Liver (tissue), 9 donors: Measurements from ENCODE around the gene CLDN14. TPM values are rescaled to one million over a fixed set of nuclear protein-coding genes. Genes with fewer than 3 reads are reported as not detected.

Experiments
- DNase-seq: peaks from one replicate; pipeline ENCODE4 v3.0.0-alpha.2; 2017; ENCODE audit warnings: low spot score
- H3K27ac ChIP-seq, 2 donors: one replicate each; pipeline ENCODE4 v1.7.0; 2013; ENCODE audit warnings: inconsistent platforms in 2 of 2, low read length in 2 of 2, control low read depth in 1 of 2, low read depth in 1 of 2, mild to moderate bottlenecking in 1 of 2
- H3K27me3 ChIP-seq, 4 donors: one replicate each; pipeline versions ENCODE4 v1.6.1 to v1.7.0; 2013; ENCODE audit warnings: low read length in 3 of 4, inconsistent platforms in 1 of 4, mild to moderate bottlenecking in 1 of 4, moderate library complexity in 1 of 4; ENCODE audit not compliant: control insufficient read depth in 4 of 4, insufficient read depth in 4 of 4
- H3K36me3 ChIP-seq, 4 donors: one replicate each; pipeline versions ENCODE4 v1.6.1 to v1.7.0; 2013; ENCODE audit warnings: low read length in 3 of 4, mild to moderate bottlenecking in 3 of 4, low read depth in 1 of 4, moderate library complexity in 1 of 4; ENCODE audit not compliant: control insufficient read depth in 4 of 4, insufficient read depth in 3 of 4
- H3K4me1 ChIP-seq, 4 donors: one replicate each; pipeline versions ENCODE4 v1.6.1 to v1.7.0; 2013; ENCODE audit warnings: low read length in 3 of 4, mild to moderate bottlenecking in 3 of 4, moderate library complexity in 1 of 4; ENCODE audit not compliant: control insufficient read depth in 4 of 4, insufficient read depth in 4 of 4
- H3K4me3 ChIP-seq, 3 donors: one replicate each; pipeline versions ENCODE4 v1.6.1 to v1.7.0; 2013; ENCODE audit warnings: low read length in 3 of 3, control low read depth in 1 of 3, low read depth in 1 of 3, mild to moderate bottlenecking in 1 of 3
- H3K9ac ChIP-seq, 2 donors: one replicate each; pipeline ENCODE4 v1.7.0; 2013; ENCODE audit warnings: low read length in 2 of 2, mild to moderate bottlenecking in 2 of 2, moderate library complexity in 2 of 2, control low read depth in 1 of 2, low read depth in 1 of 2
- H3K9me3 ChIP-seq, 4 donors: one replicate each; pipeline versions ENCODE4 v1.6.1 to v1.7.0; 2013; ENCODE audit warnings: low read length in 3 of 4; ENCODE audit not compliant: control insufficient read depth in 4 of 4
- EGR1 ChIP-seq, 2 donors: IDR thresholded peaks; 2 replicates each; pipeline ENCODE4 v1.6.1; 2016 to 2018; ENCODE audit warnings: antibody characterized with exemption in 2 of 2, low read depth in 2 of 2
- FOXA1 ChIP-seq: IDR thresholded peaks from 2 replicates; pipeline ENCODE4 v1.6.1; 2016; ENCODE audit warnings: antibody characterized with exemption
- FOXA2 ChIP-seq: IDR thresholded peaks from 2 replicates; pipeline ENCODE4 v1.6.1; 2016; ENCODE audit warnings: antibody characterized with exemption
- GABPA ChIP-seq, 2 donors: IDR thresholded peaks in 1 of 2; conservative IDR thresholded peaks in 1 of 2; 2 replicates each; pipeline ENCODE4 v1.6.1; 2016; ENCODE audit warnings: antibody characterized with exemption in 2 of 2, mild to moderate bottlenecking in 1 of 2, moderate library complexity in 1 of 2
- HNF4A ChIP-seq, 2 donors: conservative IDR thresholded peaks; 2 replicates each; pipeline ENCODE4 v1.6.1; 2016; ENCODE audit warnings: antibody characterized with exemption in 2 of 2, mild to moderate bottlenecking in 2 of 2
- HNF4G ChIP-seq: IDR thresholded peaks from 2 replicates; pipeline ENCODE4 v1.6.1; 2016; ENCODE audit warnings: antibody characterized with exemption
- JUND ChIP-seq, 2 donors: IDR thresholded peaks; 2 replicates each; pipeline ENCODE4 v1.6.1; 2016; ENCODE audit warnings: antibody characterized with exemption in 2 of 2
- NR2F2 ChIP-seq: IDR thresholded peaks from 2 replicates; pipeline ENCODE4 v1.6.1; 2016; ENCODE audit warnings: antibody characterized with exemption
- RAD21 ChIP-seq, 2 donors: IDR thresholded peaks; 2 replicates each; pipeline ENCODE4 v1.6.1; 2016; ENCODE audit warnings: antibody characterized with exemption in 2 of 2, mild to moderate bottlenecking in 2 of 2
- RXRA ChIP-seq, 2 donors: IDR thresholded peaks; 2 replicates each; pipeline ENCODE4 v1.6.1; 2017 to 2018; ENCODE audit warnings: antibody characterized with exemption in 2 of 2, mild to moderate bottlenecking in 1 of 2
- SP1 ChIP-seq: IDR thresholded peaks from 2 replicates; pipeline ENCODE4 v1.6.1; 2018; ENCODE audit warnings: antibody characterized with exemption, mild to moderate bottlenecking
- TAF1 ChIP-seq: conservative IDR thresholded peaks from 2 replicates; pipeline ENCODE4 v1.6.1; 2016; ENCODE audit warnings: antibody characterized with exemption, mild to moderate bottlenecking
- YY1 ChIP-seq: IDR thresholded peaks from 2 replicates; pipeline ENCODE4 v1.6.1; 2016; ENCODE audit warnings: antibody characterized with exemption, mild to moderate bottlenecking
- WGBS: extraction: QIAGEN DNeasy Blood & Tissue Kit; methylation state at CpG from one replicate; pipeline ENCODE4 v1.1.7; 2013; 5-methylcytosine and 5-hydroxymethylcytosine counted together
- polyA plus RNA-seq, 2 donors: library from polyadenylated mRNA; stranded (reverse) in 1 of 2; unstranded in 1 of 2; fragments of 200-250 nt in 1 of 2; fragments of >200 nt in 1 of 2; fragmentation: Nextera tagmentation in 1 of 2; extraction: Ambion mirVana in 1 of 2; gene quantifications; one replicate each; pipeline versions ENCODE4 v1.2.1 to v1.2.3, GENCODE V29; 2013 to 2015
- total RNA-seq, 2 donors: library from RNA; depleted of rRNA; stranded (reverse); fragments of >200 nt; gene quantifications; one replicate each; pipeline ENCODE4 v1.2.3, GENCODE V29; 2014
- TF ChIP-seq, protein P1 (sequence below): IDR thresholded peaks from 2 replicates; pipeline ENCODE4 v1.6.1; 2016; ENCODE audit warnings: antibody characterized with exemption
- TF ChIP-seq, protein P2 (sequence below): IDR thresholded peaks from 2 replicates; pipeline ENCODE4 v1.6.1; 2016; ENCODE audit warnings: antibody characterized with exemption
- TF ChIP-seq, protein P3 (sequence below): IDR thresholded peaks from 2 replicates; pipeline ENCODE4 v1.6.1; 2016; ENCODE audit warnings: antibody characterized with exemption
- TF ChIP-seq, protein P4 (sequence below): IDR thresholded peaks from 2 replicates; pipeline ENCODE4 v1.6.1; 2016; ENCODE audit warnings: antibody characterized with exemption, mild to moderate bottlenecking
- TF ChIP-seq, protein P5 (sequence below): fragments of 150-350 bp; IDR thresholded peaks from 2 replicates; pipeline ENCODE4 v1.5.1; 2017; ENCODE audit warnings: improper control_type of control experiment, low read depth, low read length; ENCODE audit not compliant: missing input control
- donor health status: healthy.
- donor health status: healthy.
- donor health status: healthy.
- donor health status: healthy.
- donor health status: healthy.

CLDN14 gene
- total and polyA plus RNA-seq, 4 donors: 6.3 to 19.4 (median 13.4) TPM

- TF ChIP-seq, protein P1, sequence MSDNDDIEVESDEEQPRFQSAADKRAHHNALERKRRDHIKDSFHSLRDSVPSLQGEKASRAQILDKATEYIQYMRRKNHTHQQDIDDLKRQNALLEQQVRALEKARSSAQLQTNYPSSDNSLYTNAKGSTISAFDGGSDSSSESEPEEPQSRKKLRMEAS: no peak
Measured at GRCh38 chr21:36482181-36482580, 2.3 kb upstream of the CLDN14 start (continued).

DNA sequence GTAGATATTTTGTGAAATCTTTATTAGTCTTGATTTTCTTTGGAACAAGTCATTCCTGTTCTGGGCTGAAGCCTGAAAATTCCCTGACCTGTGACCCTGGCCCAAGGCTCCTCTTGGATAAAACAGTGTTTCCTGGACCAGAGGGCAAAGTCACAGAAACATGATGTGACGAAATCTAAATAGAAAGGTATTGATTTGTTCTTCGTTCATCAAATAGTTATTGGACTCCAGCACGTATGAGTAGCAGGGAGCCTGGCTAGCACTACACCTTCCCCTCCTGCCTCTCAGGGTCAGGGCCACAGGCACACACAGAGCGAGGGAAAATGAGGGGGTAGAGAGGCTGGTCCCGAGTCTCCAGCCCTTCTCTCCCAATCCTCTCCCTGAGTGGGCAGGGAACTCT lies 1.7 kb upstream of the CLDN14 start:
- no peak overlapping the region for H3K4me3 ChIP-seq
- WGBS: 40% methylated on average over 5 of the region's 5 CpGs
- no peak for DNase-seq

More for the DNA sequence above, 1.7 kb upstream of the CLDN14 start:
- TF ChIP-seq HNF4A (conservative IDR thresholded peaks at IDR 0.05) (peak; percentile 100), FOXA2 (peak; percentile 68), HNF4G (peak; percentile 100), RXRA (IDR thresholded peaks at IDR 0.05) (peak; percentile 97 to 98), JUND (IDR thresholded peaks at IDR 0.05) (peak; percentile 94 to 97), SP1 (peak; percentile 98), FOXA1 (peak; percentile 67), NR2F2 (peak; percentile 100), RAD21 (IDR thresholded peaks at IDR 0.05) (peak; percentile 48 to 61), YY1 (peak; percentile 84), TAF1 (peak; percentile 57), EGR1 (IDR thresholded peaks at IDR 0.05; ENCODE audit: low read depth in 2 of 2) (peak; percentile 51 to 72), GABPA (IDR thresholded peaks at IDR 0.05 in 1 of 2, conservative IDR thresholded peaks at IDR 0.05 in 1 of 2) (peak in 1 of 2 donors; percentile 43)
- TF ChIP-seq, protein P2, sequence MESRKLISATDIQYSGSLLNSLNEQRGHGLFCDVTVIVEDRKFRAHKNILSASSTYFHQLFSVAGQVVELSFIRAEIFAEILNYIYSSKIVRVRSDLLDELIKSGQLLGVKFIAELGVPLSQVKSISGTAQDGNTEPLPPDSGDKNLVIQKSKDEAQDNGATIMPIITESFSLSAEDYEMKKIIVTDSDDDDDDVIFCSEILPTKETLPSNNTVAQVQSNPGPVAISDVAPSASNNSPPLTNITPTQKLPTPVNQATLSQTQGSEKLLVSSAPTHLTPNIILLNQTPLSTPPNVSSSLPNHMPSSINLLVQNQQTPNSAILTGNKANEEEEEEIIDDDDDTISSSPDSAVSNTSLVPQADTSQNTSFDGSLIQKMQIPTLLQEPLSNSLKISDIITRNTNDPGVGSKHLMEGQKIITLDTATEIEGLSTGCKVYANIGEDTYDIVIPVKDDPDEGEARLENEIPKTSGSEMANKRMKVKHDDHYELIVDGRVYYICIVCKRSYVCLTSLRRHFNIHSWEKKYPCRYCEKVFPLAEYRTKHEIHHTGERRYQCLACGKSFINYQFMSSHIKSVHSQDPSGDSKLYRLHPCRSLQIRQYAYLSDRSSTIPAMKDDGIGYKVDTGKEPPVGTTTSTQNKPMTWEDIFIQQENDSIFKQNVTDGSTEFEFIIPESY: peak; percentile 83
- TF ChIP-seq, protein P1: peak; percentile 95
- TF ChIP-seq, protein P3, sequence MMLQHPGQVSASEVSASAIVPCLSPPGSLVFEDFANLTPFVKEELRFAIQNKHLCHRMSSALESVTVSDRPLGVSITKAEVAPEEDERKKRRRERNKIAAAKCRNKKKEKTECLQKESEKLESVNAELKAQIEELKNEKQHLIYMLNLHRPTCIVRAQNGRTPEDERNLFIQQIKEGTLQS: peak; percentile 94
- TF ChIP-seq, protein P4, sequence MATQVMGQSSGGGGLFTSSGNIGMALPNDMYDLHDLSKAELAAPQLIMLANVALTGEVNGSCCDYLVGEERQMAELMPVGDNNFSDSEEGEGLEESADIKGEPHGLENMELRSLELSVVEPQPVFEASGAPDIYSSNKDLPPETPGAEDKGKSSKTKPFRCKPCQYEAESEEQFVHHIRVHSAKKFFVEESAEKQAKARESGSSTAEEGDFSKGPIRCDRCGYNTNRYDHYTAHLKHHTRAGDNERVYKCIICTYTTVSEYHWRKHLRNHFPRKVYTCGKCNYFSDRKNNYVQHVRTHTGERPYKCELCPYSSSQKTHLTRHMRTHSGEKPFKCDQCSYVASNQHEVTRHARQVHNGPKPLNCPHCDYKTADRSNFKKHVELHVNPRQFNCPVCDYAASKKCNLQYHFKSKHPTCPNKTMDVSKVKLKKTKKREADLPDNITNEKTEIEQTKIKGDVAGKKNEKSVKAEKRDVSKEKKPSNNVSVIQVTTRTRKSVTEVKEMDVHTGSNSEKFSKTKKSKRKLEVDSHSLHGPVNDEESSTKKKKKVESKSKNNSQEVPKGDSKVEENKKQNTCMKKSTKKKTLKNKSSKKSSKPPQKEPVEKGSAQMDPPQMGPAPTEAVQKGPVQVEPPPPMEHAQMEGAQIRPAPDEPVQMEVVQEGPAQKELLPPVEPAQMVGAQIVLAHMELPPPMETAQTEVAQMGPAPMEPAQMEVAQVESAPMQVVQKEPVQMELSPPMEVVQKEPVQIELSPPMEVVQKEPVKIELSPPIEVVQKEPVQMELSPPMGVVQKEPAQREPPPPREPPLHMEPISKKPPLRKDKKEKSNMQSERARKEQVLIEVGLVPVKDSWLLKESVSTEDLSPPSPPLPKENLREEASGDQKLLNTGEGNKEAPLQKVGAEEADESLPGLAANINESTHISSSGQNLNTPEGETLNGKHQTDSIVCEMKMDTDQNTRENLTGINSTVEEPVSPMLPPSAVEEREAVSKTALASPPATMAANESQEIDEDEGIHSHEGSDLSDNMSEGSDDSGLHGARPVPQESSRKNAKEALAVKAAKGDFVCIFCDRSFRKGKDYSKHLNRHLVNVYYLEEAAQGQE: peak; percentile 68
- TF ChIP-seq, protein P5, sequence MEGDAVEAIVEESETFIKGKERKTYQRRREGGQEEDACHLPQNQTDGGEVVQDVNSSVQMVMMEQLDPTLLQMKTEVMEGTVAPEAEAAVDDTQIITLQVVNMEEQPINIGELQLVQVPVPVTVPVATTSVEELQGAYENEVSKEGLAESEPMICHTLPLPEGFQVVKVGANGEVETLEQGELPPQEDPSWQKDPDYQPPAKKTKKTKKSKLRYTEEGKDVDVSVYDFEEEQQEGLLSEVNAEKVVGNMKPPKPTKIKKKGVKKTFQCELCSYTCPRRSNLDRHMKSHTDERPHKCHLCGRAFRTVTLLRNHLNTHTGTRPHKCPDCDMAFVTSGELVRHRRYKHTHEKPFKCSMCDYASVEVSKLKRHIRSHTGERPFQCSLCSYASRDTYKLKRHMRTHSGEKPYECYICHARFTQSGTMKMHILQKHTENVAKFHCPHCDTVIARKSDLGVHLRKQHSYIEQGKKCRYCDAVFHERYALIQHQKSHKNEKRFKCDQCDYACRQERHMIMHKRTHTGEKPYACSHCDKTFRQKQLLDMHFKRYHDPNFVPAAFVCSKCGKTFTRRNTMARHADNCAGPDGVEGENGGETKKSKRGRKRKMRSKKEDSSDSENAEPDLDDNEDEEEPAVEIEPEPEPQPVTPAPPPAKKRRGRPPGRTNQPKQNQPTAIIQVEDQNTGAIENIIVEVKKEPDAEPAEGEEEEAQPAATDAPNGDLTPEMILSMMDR: no peak
- Histone ChIP-seq H3K4me1 (peaks cover 4 to 50% (median 37%) of the 10 kb centered on the region in 4 donors), H3K9me3 (no peaks in the 10 kb centered on the region), H3K9ac (no peak overlapping the region), H3K36me3 (peaks cover 0 to 5% (median 1%) of the 10 kb centered on the region in 4 donors), H3K27me3 (no peaks in the 10 kb centered on the region), H3K27ac (peak overlapping the region; percentile 88 to 94)
